ENCODE measurements around the gene PSKH1. TPM values are rescaled to one million over a fixed set of nuclear protein-coding genes. Genes with fewer than 3 reads are reported as not detected.
"Not testable (repeated sequence)": the region's sequence is repeated elsewhere in the genome, so short reads cannot be mapped to it uniquely, and the experiment has no call there.

The PSKH1 gene
- total and polyA plus RNA-seq, 2 experiments from 2014 or later, result 29.2 to 44.6 TPM

DNA sequence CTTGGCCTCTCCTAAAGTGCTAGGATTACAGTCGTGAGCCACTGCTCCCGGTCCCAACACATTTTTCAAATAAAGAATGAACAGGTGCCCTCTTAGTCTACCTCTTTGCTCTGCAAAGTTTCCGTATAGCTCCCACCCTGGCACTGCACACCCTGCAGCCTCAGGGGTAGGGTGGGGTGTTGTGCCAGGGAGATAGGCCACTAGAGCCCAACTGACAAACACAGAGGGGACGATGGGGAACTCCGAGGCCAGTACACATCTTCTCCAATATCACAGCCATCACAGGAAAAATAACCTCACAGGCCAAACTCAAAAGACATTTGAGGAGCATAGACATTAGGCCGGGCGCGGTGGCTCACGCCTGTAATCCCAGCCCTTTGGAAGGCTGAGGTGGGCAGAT is 78.1 kb downstream of the PSKH1 start:
- Histone ChIP-seq H3K36me3 (replicated peaks; ENCODE audit: insufficient read depth, low read depth) (no peaks in the 10 kb centered on the region), H3K9me2 (replicated peaks; ENCODE audit: insufficient read depth) (no peaks in the 10 kb centered on the region), H3K4me1 (ENCODE audit: insufficient read depth) (peaks cover 18% of the 10 kb centered on the region), H3K27ac (no peak overlapping the region), H4K20me1 (ENCODE audit: insufficient read depth, poor library complexity, severe bottlenecking) (peaks cover 13% of the 10 kb centered on the region), H2AFZ (no peak overlapping the region), H3K4me2 (no peak overlapping the region), H3K79me2 (peaks cover 22% of the 10 kb centered on the region), H3K4me3 (no peak overlapping the region), H3K9me3 (ENCODE audit: low read depth) (no peaks in the 10 kb centered on the region), H3K27me3 (no peaks in the 10 kb centered on the region)
- 97% methylated on average over 9 of the region's 9 CpGs for WGBS (ENCODE audit: low lambda C conversion rate, missing lambda C conversion rate)
- TF ChIP-seq EZH2 (IDR thresholded peaks at IDR 0.05; ENCODE audit: borderline replicate concordance) (no peak), EZH2phosphoT487 (IDR thresholded peaks at IDR 0.05; ENCODE audit: low read depth, severe bottlenecking, unreplicated experiment) (no peak)
- TF ChIP-seq, protein P1, sequence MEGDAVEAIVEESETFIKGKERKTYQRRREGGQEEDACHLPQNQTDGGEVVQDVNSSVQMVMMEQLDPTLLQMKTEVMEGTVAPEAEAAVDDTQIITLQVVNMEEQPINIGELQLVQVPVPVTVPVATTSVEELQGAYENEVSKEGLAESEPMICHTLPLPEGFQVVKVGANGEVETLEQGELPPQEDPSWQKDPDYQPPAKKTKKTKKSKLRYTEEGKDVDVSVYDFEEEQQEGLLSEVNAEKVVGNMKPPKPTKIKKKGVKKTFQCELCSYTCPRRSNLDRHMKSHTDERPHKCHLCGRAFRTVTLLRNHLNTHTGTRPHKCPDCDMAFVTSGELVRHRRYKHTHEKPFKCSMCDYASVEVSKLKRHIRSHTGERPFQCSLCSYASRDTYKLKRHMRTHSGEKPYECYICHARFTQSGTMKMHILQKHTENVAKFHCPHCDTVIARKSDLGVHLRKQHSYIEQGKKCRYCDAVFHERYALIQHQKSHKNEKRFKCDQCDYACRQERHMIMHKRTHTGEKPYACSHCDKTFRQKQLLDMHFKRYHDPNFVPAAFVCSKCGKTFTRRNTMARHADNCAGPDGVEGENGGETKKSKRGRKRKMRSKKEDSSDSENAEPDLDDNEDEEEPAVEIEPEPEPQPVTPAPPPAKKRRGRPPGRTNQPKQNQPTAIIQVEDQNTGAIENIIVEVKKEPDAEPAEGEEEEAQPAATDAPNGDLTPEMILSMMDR (IDR thresholded peaks at IDR 0.05; ENCODE audit: poor library complexity), result no peak
- no peak for DNase-seq (ENCODE audit: low spot score)

DNA sequence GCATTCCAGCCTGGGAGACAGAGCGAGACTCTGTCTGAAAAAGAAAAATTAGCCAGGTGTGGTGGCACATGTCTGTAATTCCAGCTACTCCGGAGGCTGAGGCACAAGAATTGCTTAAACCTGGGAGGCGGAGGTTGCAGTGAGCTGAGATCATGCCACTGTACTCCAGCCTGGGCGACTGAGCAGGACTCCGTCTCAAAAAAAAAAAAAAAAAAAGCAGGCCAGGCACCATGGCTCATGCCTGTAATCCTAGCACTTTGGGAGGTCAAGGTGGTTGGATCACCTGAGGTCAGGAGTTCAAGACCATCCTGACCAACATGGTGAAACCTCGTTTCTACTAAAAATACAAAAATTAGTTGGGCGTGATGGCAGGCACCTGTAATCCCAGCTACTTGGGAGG is 79.2 kb downstream of the PSKH1 start:
- H3K79me2 ChIP-seq, result peaks cover 11% of the 10 kb centered on the region
- not testable (repeated sequence) for H3K4me1 ChIP-seq (ENCODE audit: insufficient read depth); DNase-seq (ENCODE audit: low spot score); H2AFZ ChIP-seq; H3K27ac ChIP-seq; H3K36me3 ChIP-seq (replicated peaks; ENCODE audit: insufficient read depth, low read depth); H3K27me3 ChIP-seq; H3K4me3 ChIP-seq; H3K9me2 ChIP-seq (replicated peaks; ENCODE audit: insufficient read depth); H4K20me1 ChIP-seq (ENCODE audit: insufficient read depth, poor library complexity, severe bottlenecking); H3K9me3 ChIP-seq (ENCODE audit: low read depth); H3K4me2 ChIP-seq
- WGBS (ENCODE audit: low lambda C conversion rate, missing lambda C conversion rate), result 90% methylated on average over 7 of the region's 7 CpGs

DNA sequence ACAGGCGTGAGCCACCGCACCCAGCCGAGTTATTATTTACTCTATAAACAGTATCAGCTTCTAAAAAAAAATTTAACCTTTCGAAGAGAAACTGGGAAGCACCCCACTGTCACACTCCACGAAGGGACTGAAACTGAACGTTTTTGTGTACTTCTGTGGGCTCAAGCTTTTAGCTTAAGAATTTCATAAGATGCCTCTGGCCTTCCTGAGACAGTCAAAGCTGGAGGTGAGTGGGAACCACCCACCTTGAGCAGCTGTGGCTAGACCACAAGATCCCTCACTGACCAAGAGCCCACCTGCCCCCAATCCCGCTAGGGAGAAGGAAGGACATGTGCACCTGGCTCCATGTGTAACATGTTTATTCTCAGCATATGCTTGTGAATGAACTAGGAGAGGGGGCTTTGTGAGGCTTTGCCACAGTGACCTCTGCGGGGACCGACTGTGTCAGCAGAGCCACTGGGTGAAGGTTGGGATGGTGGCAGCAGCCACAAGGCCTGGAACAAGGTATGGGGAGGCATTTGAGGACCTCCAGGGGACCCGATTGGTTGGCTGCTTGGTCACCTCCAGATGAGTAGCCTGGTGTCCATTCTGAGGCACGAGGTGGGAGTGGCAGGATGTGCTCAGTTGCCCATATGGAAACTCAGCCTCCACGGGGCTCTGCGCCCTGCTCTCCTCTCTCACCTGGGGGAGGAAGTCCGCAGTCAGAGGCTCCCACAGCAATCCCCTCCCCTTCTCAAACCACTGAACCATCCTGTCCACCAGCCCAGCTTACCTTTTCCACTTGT is 82.5 kb downstream of the PSKH1 start:
- Histone ChIP-seq H3K27me3 (no peaks in the 10 kb centered on the region), H3K4me2 (no peak overlapping the region), H3K36me3 (replicated peaks; ENCODE audit: insufficient read depth, low read depth) (no peaks in the 10 kb centered on the region), H3K4me1 (ENCODE audit: insufficient read depth) (no peaks in the 10 kb centered on the region), H3K9me2 (replicated peaks; ENCODE audit: insufficient read depth) (no peaks in the 10 kb centered on the region), H3K9me3 (ENCODE audit: low read depth) (no peaks in the 10 kb centered on the region), H3K27ac (no peak overlapping the region), H3K4me3 (no peak overlapping the region), H3K79me2 (no peaks in the 10 kb centered on the region), H2AFZ (no peak overlapping the region), H4K20me1 (ENCODE audit: insufficient read depth, poor library complexity, severe bottlenecking) (no peaks in the 10 kb centered on the region)
- DNase-seq (ENCODE audit: low spot score), result no peak
- WGBS (ENCODE audit: low lambda C conversion rate, missing lambda C conversion rate), result 82% methylated on average over 13 of the region's 14 CpGs
- TF ChIP-seq EZH2phosphoT487 (IDR thresholded peaks at IDR 0.05; ENCODE audit: low read depth, severe bottlenecking, unreplicated experiment), result no peak
- TF ChIP-seq EZH2 (IDR thresholded peaks at IDR 0.05; ENCODE audit: borderline replicate concordance), result no peak
- TF ChIP-seq, protein P1 (IDR thresholded peaks at IDR 0.05; ENCODE audit: poor library complexity), result no peak

DNA sequence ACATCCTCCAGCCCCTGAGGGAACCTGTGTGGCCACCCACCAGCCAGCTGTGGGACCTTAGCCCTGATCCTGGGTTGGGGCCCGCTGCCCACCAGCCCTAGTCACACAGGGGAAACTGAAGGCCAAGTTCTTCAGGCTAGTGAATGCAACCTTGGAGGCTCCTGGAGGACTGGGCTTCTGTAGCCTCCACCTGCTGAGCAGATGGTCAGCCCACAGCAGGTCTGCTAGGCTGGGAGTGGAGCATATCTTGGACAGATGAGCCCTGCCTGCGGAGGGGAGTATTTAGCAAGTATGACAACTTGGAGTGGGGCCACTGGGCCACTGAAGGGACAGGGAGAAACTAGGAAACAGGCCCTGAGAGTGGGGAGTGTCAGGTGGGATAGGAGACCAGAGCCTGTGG is 83.2 kb downstream of the PSKH1 start:
- H3K79me2 ChIP-seq, result no peaks in the 10 kb centered on the region
- WGBS (ENCODE audit: low lambda C conversion rate, missing lambda C conversion rate), result 96% methylated on average over 2 of the region's 2 CpGs
- H3K4me2 ChIP-seq, result no peak overlapping the region
- H4K20me1 ChIP-seq (ENCODE audit: insufficient read depth, poor library complexity, severe bottlenecking), result no peaks in the 10 kb centered on the region
- DNase-seq (ENCODE audit: low spot score), result no peak
- no peaks in the 10 kb centered on the region for H3K27me3 ChIP-seq
- H3K27ac ChIP-seq, result no peak overlapping the region
- H3K4me1 ChIP-seq (ENCODE audit: insufficient read depth), result no peaks in the 10 kb centered on the region
- TF ChIP-seq, protein P1 (IDR thresholded peaks at IDR 0.05; ENCODE audit: poor library complexity), result no peak
- TF ChIP-seq EZH2 (IDR thresholded peaks at IDR 0.05; ENCODE audit: borderline replicate concordance) (no peak), EZH2phosphoT487 (IDR thresholded peaks at IDR 0.05; ENCODE audit: low read depth, severe bottlenecking, unreplicated experiment) (no peak)
- no peaks in the 10 kb centered on the region for H3K9me2 ChIP-seq (replicated peaks; ENCODE audit: insufficient read depth)
- no peak overlapping the region for H3K4me3 ChIP-seq
- H2AFZ ChIP-seq, result no peak overlapping the region
- H3K36me3 ChIP-seq (replicated peaks; ENCODE audit: insufficient read depth, low read depth), result no peaks in the 10 kb centered on the region
- H3K9me3 ChIP-seq (ENCODE audit: low read depth), result no peaks in the 10 kb centered on the region
